IMR-90 (cell line): ENCODE data around the gene DOCK1. TPM values are rescaled to one million over a fixed set of nuclear protein-coding genes. Genes with fewer than 3 reads are reported as not detected.
A peak's percentile ranks its signal among the peaks of the same experiment; 100 is the strongest.

Experiments used
- ATAC-seq: fragments of 200-7000 bp; cut with Tn5 transposase; 2 replicates; pipeline ENCODE4 v1.9.1; 2020; ENCODE audit warnings: low read depth, mild to moderate bottlenecking, moderate library complexity
- BruUV-seq: library from RNA; stranded (reverse); fragments of 400-500 nt; replicated peaks from 2 replicates; lab custom pipeline; 2021; lab: Mats Ljungman, UMichigan
- CTCF ChIA-PET: fragments of 300-600 bp; formaldehyde crosslinking; extraction: SDS; loops from one replicate; lab custom pipeline; 2021; ENCODE audit warnings: antibody characterized with exemption; lab: Yijun Ruan, JAX
- POLR2A ChIA-PET: fragments of 300-600 bp; sonication (Branson Sonifier 250); formaldehyde crosslinking; loops from one replicate; lab custom pipeline; 2022; ENCODE audit warnings: antibody characterized with exemption; ENCODE audit not compliant: unreplicated experiment; lab: Charles Lee
- DNase-seq: peaks from one replicate; pipeline ENCODE4 v3.0.0; 2013
- H2AFZ ChIP-seq: replicated peaks from 2 replicates; pipeline ENCODE3; 2013; ENCODE audit warnings: low read length, mild to moderate bottlenecking; ENCODE audit not compliant: poor library complexity
- H2AK5ac ChIP-seq: 2 replicates; pipeline ENCODE4 v1.6.1; 2013; ENCODE audit warnings: low read depth, low read length, inconsistent platforms
- H2AK9ac ChIP-seq: replicated peaks from 2 replicates; pipeline ENCODE3; 2013; ENCODE audit warnings: mild to moderate bottlenecking, low read depth, low read length, moderate library complexity; ENCODE audit not compliant: poor library complexity
- H2BK120ac ChIP-seq: 2 replicates; pipeline ENCODE4 v1.6.1; 2013; ENCODE audit warnings: low read depth, low read length, inconsistent platforms
- H2BK15ac ChIP-seq: 3 replicates; pipeline ENCODE4 v1.6.1; 2013; ENCODE audit warnings: low read depth, low read length, inconsistent platforms
- H2BK20ac ChIP-seq: 2 replicates; pipeline ENCODE4 v1.6.1; 2013; ENCODE audit warnings: low read depth, mild to moderate bottlenecking, inconsistent platforms, low read length, moderate library complexity
- H2BK5ac ChIP-seq: 2 replicates; pipeline ENCODE4 v1.6.1; 2013; ENCODE audit warnings: mild to moderate bottlenecking, low read depth, low read length, inconsistent platforms; ENCODE audit not compliant: poor library complexity, severe bottlenecking
- H3K14ac ChIP-seq: replicated peaks from 2 replicates; pipeline ENCODE4 v1.6.1; 2013; ENCODE audit warnings: low read depth, low read length, inconsistent platforms
- H3K18ac ChIP-seq: 2 replicates; pipeline ENCODE4 v1.6.1; 2013; ENCODE audit warnings: low read depth, low read length, control low read depth
- H3K23ac ChIP-seq: 2 replicates; pipeline ENCODE4 v1.6.1; 2013; ENCODE audit warnings: low read depth, low read length, inconsistent platforms
- H3K27ac ChIP-seq: 2 replicates; pipeline ENCODE4 v1.5.1; 2013; ENCODE audit warnings: mild to moderate bottlenecking, control low read depth, low read length; ENCODE audit not compliant: insufficient read depth
- H3K27me3 ChIP-seq: 2 replicates; pipeline ENCODE4 v1.6.1; 2013; ENCODE audit warnings: low read length; ENCODE audit not compliant: control insufficient read depth, insufficient read depth
- H3K36me3 ChIP-seq: 2 replicates; pipeline ENCODE4 v1.6.1; 2013; ENCODE audit warnings: low read length, mixed read lengths; ENCODE audit not compliant: control insufficient read depth, insufficient read depth
- H3K4ac ChIP-seq: 2 replicates; pipeline ENCODE4 v1.6.1; 2013; ENCODE audit warnings: low read depth, low read length, inconsistent platforms
- H3K4me1 ChIP-seq: 2 replicates; pipeline ENCODE4 v1.6.1; 2013; ENCODE audit warnings: low read length, mixed read lengths; ENCODE audit not compliant: control insufficient read depth, insufficient read depth
- H3K4me2 ChIP-seq: 2 replicates; pipeline ENCODE4 v1.6.1; 2013; ENCODE audit warnings: low read depth, mild to moderate bottlenecking, control low read depth, low read length, moderate library complexity
- H3K4me3 ChIP-seq: 2 replicates; pipeline ENCODE4 v1.5.1; 2013; ENCODE audit warnings: low read depth, mild to moderate bottlenecking, control low read depth, low read length, moderate library complexity; ENCODE audit not compliant: insufficient read depth
- H3K56ac ChIP-seq: 2 replicates; pipeline ENCODE4 v1.6.1; 2013; ENCODE audit warnings: low read length, inconsistent platforms; ENCODE audit not compliant: insufficient read depth; ENCODE audit errors: extremely low read depth
- H3K79me1 ChIP-seq, 2 experiments: 2 replicates each; pipeline ENCODE4 v1.6.1; 2013; ENCODE audit warnings: low read length in 2 of 2, inconsistent platforms in 1 of 2, low read depth in 1 of 2
- H3K9ac ChIP-seq: 2 replicates; pipeline ENCODE4 v1.6.1; 2013; ENCODE audit warnings: low read depth, low read length, control low read depth
- H3K9me1 ChIP-seq: 2 replicates; pipeline ENCODE4 v1.6.1; 2013; ENCODE audit warnings: low read length, inconsistent platforms; ENCODE audit not compliant: insufficient read depth
- H3K9me3 ChIP-seq: 2 replicates; pipeline ENCODE4 v1.6.1; 2013; ENCODE audit warnings: low read length; ENCODE audit not compliant: control insufficient read depth, insufficient read depth
- H4K20me1 ChIP-seq: 2 replicates; pipeline ENCODE4 v1.6.1; 2013; ENCODE audit warnings: low read length, inconsistent platforms; ENCODE audit not compliant: insufficient read depth
- H4K5ac ChIP-seq: 2 replicates; pipeline ENCODE4 v1.6.1; 2013; ENCODE audit warnings: mild to moderate bottlenecking, low read depth, low read length, control low read depth
- H4K8ac ChIP-seq, 2 experiments: 2 replicates each; pipeline ENCODE4 v1.6.1; 2013; ENCODE audit warnings: low read depth in 2 of 2, low read length in 2 of 2, control low read depth in 1 of 2, inconsistent platforms in 1 of 2
- H4K91ac ChIP-seq: 2 replicates; pipeline ENCODE4 v1.6.1; 2013; ENCODE audit warnings: low read depth, low read length, inconsistent platforms; ENCODE audit not compliant: insufficient read depth
- ELK1 ChIP-seq: fragments of 150-350 bp; IDR thresholded peaks from 2 replicates; pipeline ENCODE4 v1.6.1; 2016; ENCODE audit warnings: low read depth, mild to moderate bottlenecking, low read length, moderate library complexity, borderline replicate concordance
- FOS ChIP-seq: fragments of 150-350 bp; IDR thresholded peaks from 2 replicates; pipeline ENCODE4 v1.6.1; 2016; ENCODE audit warnings: low read depth, low read length
- MAFK ChIP-seq: IDR thresholded peaks from 2 replicates; pipeline ENCODE4 v1.6.1; 2012; ENCODE audit warnings: low read depth, low read length, improper control_type of control experiment
- NFE2L2 ChIP-seq: fragments of 150-350 bp; IDR thresholded peaks from 2 replicates; pipeline ENCODE4 v1.6.1; 2016; ENCODE audit warnings: low read depth, mild to moderate bottlenecking, low read length
- RFX5 ChIP-seq: IDR thresholded peaks from 2 replicates; pipeline ENCODE4 v1.8.0; 2012; ENCODE audit warnings: low read depth, mild to moderate bottlenecking, low read length, moderate library complexity
- SMC3 ChIP-seq: fragments of 150-350 bp; IDR thresholded peaks from 2 replicates; pipeline ENCODE4 v1.6.1; 2016; ENCODE audit warnings: low read depth, mild to moderate bottlenecking, antibody characterized with exemption, low read length, moderate library complexity
- WGBS, 2 experiments: methylation state at CpG; one replicate each; pipeline versions ENCODE4 v1.1.5 to v1.1.7; 2013; ENCODE audit warnings: missing lambda C conversion rate in 2 of 2; ENCODE audit not compliant: insufficient read length in 1 of 2; ENCODE audit errors: extremely low coverage in 2 of 2; 5-methylcytosine and 5-hydroxymethylcytosine counted together
- dilution Hi-C: fragments of 300-500 bp; cut with HindIII; formaldehyde crosslinking; loops from one replicate; pipeline ENCODE4 v1.14.3; 2018; ENCODE audit warnings: low sequenced_read_pairs; ENCODE audit not compliant: unreplicated experiment
- in situ Hi-C: fragments of 300-500 bp; cut with MboI; formaldehyde crosslinking; loops from 3 replicates; pipeline ENCODE4 v1.14.3; 2019; ENCODE audit warnings: low sequenced_read_pairs, inconsistent platforms, mixed read lengths
- intact Hi-C: fragments of 100-400 bp; cut with micrococcal nuclease; formaldehyde crosslinking; loops from 2 replicates; pipeline ENCODE4 v1.10.0; 2022
- polyA plus RNA-seq, 3 experiments: library from polyadenylated mRNA; depleted of rRNA; stranded (reverse); fragments of >200 nt; gene quantifications; 2 replicates each; pipeline ENCODE4 v1.2.3, GENCODE V29; 2012; ENCODE audit warnings: low replicate concordance in 1 of 3
- total RNA-seq: library from RNA; depleted of rRNA; stranded (reverse); fragments of >200 nt; gene quantifications from 2 replicates; pipeline ENCODE4 v1.2.3, GENCODE V29; 2012

Gene DOCK1
- total and polyA plus RNA-seq, 2 of the 4 experiments (the other 2 are of a cell fraction): 28.2 to 71.0 TPM

DNA sequence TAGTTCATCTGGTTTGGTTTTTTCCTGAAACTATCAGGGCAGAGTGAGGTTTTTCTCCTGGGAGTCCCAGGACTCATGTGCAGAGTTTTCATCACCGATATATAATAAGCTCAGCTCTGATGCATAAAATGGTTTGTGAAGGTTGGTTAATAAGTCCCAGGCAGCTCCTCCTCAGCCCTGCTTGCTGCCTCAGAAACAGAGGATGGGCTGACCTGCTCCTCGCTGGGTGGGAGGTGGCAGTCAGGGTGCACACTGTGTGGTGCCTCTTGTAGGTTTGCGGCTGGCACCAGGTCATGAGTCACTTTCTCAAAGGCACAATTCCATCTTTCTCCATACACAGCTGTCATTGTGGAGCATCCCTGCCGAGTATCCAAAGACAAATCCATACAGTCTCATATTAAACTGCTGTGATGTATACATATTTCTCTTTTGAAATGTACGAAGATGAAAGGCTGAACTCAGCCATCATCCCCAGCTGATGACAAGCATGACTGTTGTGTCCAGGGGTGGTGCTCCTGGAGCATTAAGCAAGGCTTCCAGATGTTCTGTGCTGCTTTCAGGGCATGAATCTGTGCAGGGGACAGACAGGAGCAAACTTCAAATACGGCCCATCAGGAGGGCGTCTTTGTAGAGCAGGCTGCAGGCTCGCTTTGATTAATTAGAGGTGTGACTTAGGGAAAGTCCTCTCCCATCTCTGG, 518.1 kb downstream of the DOCK1 start:
- H3K14ac ChIP-seq: no peak overlapping the region
- DNase-seq (no peak), ATAC-seq (0 out of 2 replicates have a peak, but pooled peaks have one; percentile 8)
- peaks cover 5% of the 10 kb centered on the region for H3K4me1 ChIP-seq
- CTCF ChIA-PET: interaction anchor here (0.5 kb wide), 1 partner anchor 23 kb away, joined by 3 read pairs; no protein-coding TSS in a partner anchor
- no peak overlapping the region for H3K18ac ChIP-seq
- no peak overlapping the region for H2AK5ac ChIP-seq
- H4K5ac ChIP-seq: no peak overlapping the region
- H3K4ac ChIP-seq: no peak overlapping the region
- H4K20me1 ChIP-seq: peaks cover 10% of the 10 kb centered on the region; the same call in 1 of the 2 replicates
- no peak overlapping the region for H3K27ac ChIP-seq
- H3K9ac ChIP-seq: no peak overlapping the region
- no peak overlapping the region for H2BK5ac ChIP-seq
- peaks cover 50% of the 10 kb centered on the region for H3K36me3 ChIP-seq
- POLR2A ChIA-PET: no interaction called here
- H3K79me1 ChIP-seq: no peaks in the 10 kb centered on the region; a peak in 1 of 4 replicates
- no peak overlapping the region for H3K23ac ChIP-seq
- H3K27me3 ChIP-seq: no peaks in the 10 kb centered on the region
- H3K56ac ChIP-seq: no peak overlapping the region
- no peak overlapping the region for H2BK15ac ChIP-seq
- peak overlapping the region; percentile 13 for H2AFZ ChIP-seq
- no peak overlapping the region for H2AK9ac ChIP-seq
- H2BK20ac ChIP-seq: no peak overlapping the region
- no peak for TF ChIP-seq MAFK
- no peak for TF ChIP-seq SMC3
- TF ChIP-seq RFX5: no peak
- no peak for TF ChIP-seq NFE2L2
- TF ChIP-seq ELK1: no peak
- no peak for TF ChIP-seq FOS
- BruUV-seq: no TSS peak
- H3K9me3 ChIP-seq: no peaks in the 10 kb centered on the region
- no peak overlapping the region for H3K4me3 ChIP-seq
- H4K91ac ChIP-seq: no peak overlapping the region
- no CpG with 5 or more reads among the region's 8 CpGs for WGBS, 2 experiments
- dilution Hi-C loops (no loop called here), in situ Hi-C loops (no loop called here), intact Hi-C loops (loop anchor here (10.0 kb wide), 1 partner anchor 229 kb away; the partner anchor contains the start of gene INSYN2A)
- H2BK120ac ChIP-seq: no peak overlapping the region
- H4K8ac ChIP-seq: no peak overlapping the region
- no peak overlapping the region for H3K4me2 ChIP-seq
- H3K9me1 ChIP-seq: peaks cover 5% of the 10 kb centered on the region; the same call in 1 of the 2 replicates
